Urothelium cell line (cell line): ENCODE data around the gene VAV1.
"Not testable (repeated sequence)": the region's sequence is repeated elsewhere in the genome, so short reads cannot be mapped to it uniquely, and the experiment has no call there.

ENCODE experiments used
- DNase-seq: peaks from one replicate; pipeline ENCODE4 v3.0.0; 2011; ENCODE audit warnings: low spot score, mixed read lengths
- FAIRE-seq: peaks from 2 replicates; lab custom pipeline; 2011; peaks lifted over from hg19 to GRCh38; lab: Jason Lieb, UNC

Gene VAV1

GRCh38 chr19:6736917-6737283, 35.6 kb upstream of the VAV1 start:
- no peak for FAIRE-seq
- DNase-seq = peak; percentile 84

GRCh38 chr19:6737284-6737872, 35.1 kb upstream of the VAV1 start, which contains the start of gene GPR108:
Gene GPR108, minus strand, starts transcription at chr19:6737580. Its CDS starts 4 bp downstream, at chr19:6737576.
- FAIRE-seq (no peak), DNase-seq (peak; percentile 95)

GRCh38 chr19:6737873-6738786, 34.4 kb upstream of the VAV1 start:
- DNase-seq (no peak), FAIRE-seq (no peak)

GRCh38 chr19:6738787-6739389, 33.6 kb upstream of the VAV1 start:
- FAIRE-seq = no peak
- no peak for DNase-seq

GRCh38 chr19:6739390-6739882, 33.1 kb upstream of the VAV1 start, which contains the start of gene TRIP10:
Gene TRIP10, plus strand, starts transcription at chr19:6739680. Its CDS starts 82 bp downstream, at chr19:6739762.
- peak; percentile 87 for DNase-seq
- FAIRE-seq = no peak

GRCh38 chr19:6739883-6740588, 32.5 kb upstream of the VAV1 start:
- DNase-seq (no peak), FAIRE-seq (no peak)

GRCh38 chr19:6740589-6741343, 31.7 kb upstream of the VAV1 start:
- DNase-seq (no peak), FAIRE-seq (no peak)

- FAIRE-seq (no peak), DNase-seq (no peak)
These were observed 29.4 kb upstream of the VAV1 start for GRCh38 chr19:6743066-6743465.

GRCh38 chr19:6743714-6744380, 28.7 kb upstream of the VAV1 start:
- FAIRE-seq (no peak), DNase-seq (no peak)

- FAIRE-seq (no peak), DNase-seq (peak; percentile 82)
These were observed 27.9 kb upstream of the VAV1 start for GRCh38 chr19:6744381-6745301.

GRCh38 chr19:6745965-6746364, 26.5 kb upstream of the VAV1 start:
- DNase-seq = no peak
- FAIRE-seq = no peak

- not testable (repeated sequence) for FAIRE-seq, DNase-seq
These were observed 24.0 kb upstream of the VAV1 start for GRCh38 chr19:6748543-6748942.

- FAIRE-seq (no peak), DNase-seq (no peak)
These were observed 22.4 kb upstream of the VAV1 start for GRCh38 chr19:6750062-6750461.

- FAIRE-seq (no peak), DNase-seq (no peak)
These were observed 21.3 kb upstream of the VAV1 start for GRCh38 chr19:6751189-6751588.

- DNase-seq (no peak), FAIRE-seq (no peak)
These were observed 20.0 kb upstream of the VAV1 start for GRCh38 chr19:6752256-6753177.

- DNase-seq (peak; percentile 55), FAIRE-seq (no peak)
These were observed 19.1 kb upstream of the VAV1 start for GRCh38 chr19:6753178-6754031.

- FAIRE-seq = no peak
- DNase-seq = no peak
These were observed 18.4 kb upstream of the VAV1 start for GRCh38 chr19:6754136-6754535.
